GM18507 (cell line): Measurements from ENCODE around the gene SPACA9.

Experiments used
- DNase-seq: peaks from one replicate; pipeline ENCODE4 v3.0.0; 2011; ENCODE audit warnings: low read depth; ENCODE audit not compliant: insufficient read length; ENCODE audit errors: extremely low spot score
- FAIRE-seq: peaks from 2 replicates; lab custom pipeline; 2011; peaks lifted over from hg19 to GRCh38; lab: Jason Lieb, UNC

Gene SPACA9

GRCh38 chr9:132923346-132923902 lies 44.7 kb downstream of the SPACA9 start:
- DNase-seq = no peak
- no peak for FAIRE-seq

GRCh38 chr9:132927704-132928103 lies 49.0 kb downstream of the SPACA9 start:
- DNase-seq (no peak), FAIRE-seq (no peak)

GRCh38 chr9:132931178-132931735 lies 52.6 kb downstream of the SPACA9 start:
- DNase-seq = no peak
- FAIRE-seq = no peak

- DNase-seq (no peak), FAIRE-seq (no peak)
Observed at GRCh38 chr9:132935026-132935425, 56.3 kb downstream of the SPACA9 start.

- no peak for FAIRE-seq
- DNase-seq = no peak
Observed at GRCh38 chr9:132937463-132937901, 58.8 kb downstream of the SPACA9 start.

GRCh38 chr9:132939169-132939568 lies 60.5 kb downstream of the SPACA9 start:
- DNase-seq (no peak), FAIRE-seq (no peak)
